CD4-positive, alpha-beta memory T cell (primary cell): Measurements from ENCODE around the gene EYS. TPM values are rescaled to one million over a fixed set of nuclear protein-coding genes. Genes with fewer than 3 reads are reported as not detected.

ENCODE experiments used
- CTCF ChIA-PET: fragments of 350-600 bp; sonication (Branson Sonifier 250); formaldehyde crosslinking; loops from one replicate; lab custom pipeline; 2021; ENCODE audit warnings: inconsistent platforms; ENCODE audit not compliant: partially characterized antibody; lab: Charles Lee
- POLR2A ChIA-PET: fragments of 350-600 bp; sonication (Branson Sonifier 250); formaldehyde crosslinking; loops from one replicate; lab custom pipeline; 2021; ENCODE audit not compliant: partially characterized antibody; lab: Charles Lee
- DNase-seq, 5 donors: peaks; one replicate each; pipeline versions ENCODE4 v3.0.0 to v3.0.0-alpha.2; 2020 to 2022; ENCODE audit warnings: mixed read lengths in 1 of 5
- H3K27ac ChIP-seq: one replicate; pipeline ENCODE4 v1.7.0; 2013; ENCODE audit warnings: low read depth, low read length
- H3K27me3 ChIP-seq: 2 replicates; pipeline ENCODE4 v1.7.0; 2013; ENCODE audit warnings: mild to moderate bottlenecking, low read length, moderate library complexity; ENCODE audit not compliant: insufficient read depth
- H3K36me3 ChIP-seq: 2 replicates; pipeline ENCODE4 v1.7.0; 2013; ENCODE audit warnings: mild to moderate bottlenecking, low read length, moderate library complexity; ENCODE audit not compliant: insufficient read depth
- H3K4me1 ChIP-seq: 2 replicates; pipeline ENCODE4 v1.7.0; 2013; ENCODE audit warnings: mild to moderate bottlenecking, low read length, moderate library complexity; ENCODE audit not compliant: insufficient read depth
- H3K4me3 ChIP-seq, 2 donors: one replicate each; pipeline ENCODE4 v1.7.0; 2013; ENCODE audit warnings: low read length in 2 of 2, mild to moderate bottlenecking in 1 of 2
- H3K9me3 ChIP-seq, 2 donors: one replicate each; pipeline ENCODE4 v1.7.0; 2013; ENCODE audit warnings: low read length in 2 of 2, control low read depth in 1 of 2; ENCODE audit not compliant: control insufficient read depth in 1 of 2
- H3K27ac Mint-ChIP-seq, 7 donors: one replicate each; pipeline ENCODE4 v1.8.0; 2020 to 2021; ENCODE audit warnings: mixed read lengths in 7 of 7, mild to moderate bottlenecking in 6 of 7, inconsistent platforms in 3 of 7, moderate library complexity in 3 of 7
- H3K27me3 Mint-ChIP-seq, 2 donors: one replicate each; pipeline ENCODE4 v1.8.0; 2020 to 2021; ENCODE audit warnings: mixed read lengths in 2 of 2
- H3K36me3 Mint-ChIP-seq, 2 donors: one replicate each; pipeline ENCODE4 v1.8.0; 2020 to 2021; ENCODE audit warnings: mixed read lengths in 2 of 2, inconsistent platforms in 1 of 2, mild to moderate bottlenecking in 1 of 2
- H3K4me1 Mint-ChIP-seq, 4 donors: one replicate each; pipeline ENCODE4 v1.8.0; 2020 to 2021; ENCODE audit warnings: mixed read lengths in 4 of 4, mild to moderate bottlenecking in 1 of 4
- H3K4me3 Mint-ChIP-seq, 8 donors: one replicate each; pipeline ENCODE4 v1.8.0; 2020 to 2021; ENCODE audit warnings: mixed read lengths in 8 of 8, mild to moderate bottlenecking in 7 of 8, moderate library complexity in 6 of 8, inconsistent platforms in 3 of 8
- H3K9me3 Mint-ChIP-seq, 8 donors: one replicate each; pipeline ENCODE4 v1.8.0; 2020 to 2021; ENCODE audit warnings: mixed read lengths in 8 of 8, mild to moderate bottlenecking in 5 of 8, inconsistent platforms in 3 of 8, moderate library complexity in 1 of 8
- intact Hi-C: fragments of 100-400 bp; cut with micrococcal nuclease; formaldehyde crosslinking; loops from one replicate; pipeline ENCODE4 v1.15.1; 2023
- polyA plus RNA-seq, 2 donors: library from polyadenylated mRNA; unstranded; fragments of 300-500 nt; fragmentation: Illumina TruSeq; gene quantifications; one replicate each; pipeline ENCODE4 v1.2.3, GENCODE V29; 2021
- total RNA-seq, 2 experiments: library from RNA; stranded (reverse); gene quantifications; one replicate each; pipeline ENCODE4 v1.2.3, GENCODE V29; 2021

EYS gene
- total and polyA plus RNA-seq, 4 experiments from 2014 or later: 0.17 to 0.20 TPM; not detected in 2

DNA sequence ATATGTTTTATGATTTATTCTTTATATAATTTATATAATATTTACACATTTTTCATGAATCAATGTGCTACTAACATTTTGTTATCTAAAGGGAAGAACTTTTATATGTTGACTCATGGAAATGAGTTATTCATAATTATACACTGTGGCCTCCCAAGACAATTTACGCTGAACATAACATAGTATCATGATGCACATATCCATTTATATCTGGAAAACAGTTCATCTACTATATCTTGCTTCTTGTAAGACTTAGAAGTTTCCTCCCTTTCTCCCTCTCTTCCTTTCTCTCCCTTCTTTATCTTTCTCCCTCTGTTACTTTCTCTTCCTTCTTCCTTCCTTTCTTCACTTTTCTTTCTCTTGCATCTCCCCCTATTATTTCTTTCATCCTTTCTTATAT, 1.1 kb upstream of the EYS start:
- Mint-ChIP-seq H3K4me3 (no peak overlapping the region), H3K9me3 (peaks cover 0 to 9% (median 4%) of the 10 kb centered on the region in 8 donors), H3K27me3 (no peaks in the 10 kb centered on the region), H3K36me3 (no peaks in the 10 kb centered on the region), H3K27ac (no peak overlapping the region), H3K4me1 (no peaks in the 10 kb centered on the region)
- H3K27ac ChIP-seq: no peak overlapping the region
- no peak for DNase-seq
- no peaks in the 10 kb centered on the region for H3K27me3 ChIP-seq
- no peaks in the 10 kb centered on the region for H3K9me3 ChIP-seq
- H3K36me3 ChIP-seq: no peaks in the 10 kb centered on the region
- POLR2A ChIA-PET: no interaction called here
- intact Hi-C loops: no loop called here
- CTCF ChIA-PET: no interaction called here
- H3K4me1 ChIP-seq: no peaks in the 10 kb centered on the region
- no peak overlapping the region for H3K4me3 ChIP-seq

GRCh38 chr6:65706436-65706835, 590 bp downstream of the EYS start:
- Histone ChIP-seq H3K4me3 (no peak overlapping the region), H3K4me1 (no peaks in the 10 kb centered on the region), H3K27ac (no peak overlapping the region), H3K27me3 (no peaks in the 10 kb centered on the region), H3K36me3 (no peaks in the 10 kb centered on the region), H3K9me3 (no peaks in the 10 kb centered on the region)
- no peak for DNase-seq
- Mint-ChIP-seq H3K27me3 (no peaks in the 10 kb centered on the region), H3K4me3 (no peak overlapping the region), H3K4me1 (no peaks in the 10 kb centered on the region), H3K27ac (no peak overlapping the region), H3K36me3 (no peaks in the 10 kb centered on the region), H3K9me3 (peaks cover 0 to 15% (median 3%) of the 10 kb centered on the region in 8 donors)
- POLR2A ChIA-PET: no interaction called here
- intact Hi-C loops: no loop called here
- CTCF ChIA-PET: no interaction called here

DNA sequence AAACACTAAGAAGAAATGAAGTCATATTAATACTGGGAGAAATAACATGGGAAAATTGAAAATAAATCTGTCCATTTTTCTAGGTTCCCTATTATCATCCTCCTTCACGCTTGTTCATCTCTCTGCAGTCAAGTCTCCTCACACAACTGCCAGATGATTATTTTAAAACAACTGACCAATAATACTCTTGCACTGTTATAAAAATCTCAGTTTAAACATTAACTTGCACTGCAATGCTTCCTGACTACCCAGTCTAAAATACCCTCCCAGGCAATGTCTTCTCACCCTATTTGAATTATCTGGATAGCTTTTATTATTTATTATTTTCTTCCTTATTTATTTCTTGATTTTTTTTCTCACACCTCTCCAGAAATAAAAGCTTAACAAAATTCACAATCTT, 5.7 kb downstream of the EYS start:
- DNase-seq: no peak
- no peak overlapping the region for H3K4me3 ChIP-seq
- H3K4me3 Mint-ChIP-seq: no peak overlapping the region
- peaks cover 0 to 9% (median 5%) of the 10 kb centered on the region in 8 donors for H3K9me3 Mint-ChIP-seq
- H3K4me1 ChIP-seq: no peaks in the 10 kb centered on the region
- ChIA-PET CTCF (no interaction called here), POLR2A (no interaction called here)
- H3K36me3 Mint-ChIP-seq: no peaks in the 10 kb centered on the region
- no peaks in the 10 kb centered on the region for H3K4me1 Mint-ChIP-seq
- no peaks in the 10 kb centered on the region for H3K9me3 ChIP-seq
- H3K36me3 ChIP-seq: no peaks in the 10 kb centered on the region
- intact Hi-C loops: no loop called here
- no peak overlapping the region for H3K27ac ChIP-seq
- H3K27me3 Mint-ChIP-seq: no peaks in the 10 kb centered on the region
- H3K27me3 ChIP-seq: no peaks in the 10 kb centered on the region
- no peak overlapping the region for H3K27ac Mint-ChIP-seq

DNA sequence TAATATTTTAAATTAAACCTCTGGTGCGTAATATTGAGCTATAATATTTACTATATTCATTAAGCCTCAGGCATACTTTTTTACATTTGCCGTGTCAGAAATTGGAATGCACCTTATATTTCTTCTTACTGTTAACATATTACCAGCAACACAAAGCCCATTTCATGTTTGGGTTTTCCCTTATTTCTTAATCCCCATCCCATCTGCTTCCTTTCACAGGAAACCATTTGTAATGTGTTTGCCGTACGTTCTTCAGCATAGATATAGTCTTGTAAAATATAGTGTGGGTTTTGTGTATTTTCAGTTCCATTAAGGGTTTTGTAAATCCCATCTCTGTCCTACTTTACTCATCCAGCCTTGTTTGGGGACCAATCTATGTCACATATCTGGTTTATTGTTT, 6.5 kb downstream of the EYS start:
- Mint-ChIP-seq H3K36me3 (no peaks in the 10 kb centered on the region), H3K27ac (no peak overlapping the region), H3K9me3 (peaks cover 0 to 9% (median 5%) of the 10 kb centered on the region in 8 donors), H3K27me3 (no peaks in the 10 kb centered on the region), H3K4me3 (no peak overlapping the region), H3K4me1 (no peaks in the 10 kb centered on the region)
- intact Hi-C loops: no loop called here
- Histone ChIP-seq H3K9me3 (no peaks in the 10 kb centered on the region), H3K27me3 (no peaks in the 10 kb centered on the region), H3K27ac (no peak overlapping the region), H3K4me3 (no peak overlapping the region), H3K36me3 (no peaks in the 10 kb centered on the region), H3K4me1 (no peaks in the 10 kb centered on the region)
- ChIA-PET CTCF (no interaction called here), POLR2A (no interaction called here)
- no peak for DNase-seq

GRCh38 chr6:65692109-65692508, 14.9 kb downstream of the EYS start:
- POLR2A ChIA-PET: no interaction called here
- H3K36me3 Mint-ChIP-seq: no peaks in the 10 kb centered on the region
- Histone ChIP-seq H3K4me1 (no peaks in the 10 kb centered on the region), H3K36me3 (no peaks in the 10 kb centered on the region), H3K27me3 (no peaks in the 10 kb centered on the region), H3K9me3 (no peaks in the 10 kb centered on the region), H3K27ac (no peak overlapping the region), H3K4me3 (no peak overlapping the region)
- no peak overlapping the region for H3K4me3 Mint-ChIP-seq
- H3K9me3 Mint-ChIP-seq: peaks cover 3 to 21% (median 4%) of the 10 kb centered on the region in 8 donors
- intact Hi-C loops: no loop called here
- CTCF ChIA-PET: no interaction called here
- no peaks in the 10 kb centered on the region for H3K27me3 Mint-ChIP-seq
- H3K27ac Mint-ChIP-seq: no peak overlapping the region
- no peaks in the 10 kb centered on the region for H3K4me1 Mint-ChIP-seq
- DNase-seq: no peak

GRCh38 chr6:65680232-65680631, 26.8 kb downstream of the EYS start:
- Histone ChIP-seq H3K36me3 (no peaks in the 10 kb centered on the region), H3K4me3 (no peak overlapping the region), H3K4me1 (no peaks in the 10 kb centered on the region), H3K9me3 (no peaks in the 10 kb centered on the region), H3K27me3 (no peaks in the 10 kb centered on the region), H3K27ac (no peak overlapping the region)
- intact Hi-C loops: no loop called here
- POLR2A ChIA-PET: no interaction called here
- no peak overlapping the region for H3K27ac Mint-ChIP-seq
- H3K27me3 Mint-ChIP-seq: no peaks in the 10 kb centered on the region
- H3K9me3 Mint-ChIP-seq: peaks cover 5 to 28% (median 13%) of the 10 kb centered on the region in 8 donors
- no peak overlapping the region for H3K4me3 Mint-ChIP-seq
- no peak for DNase-seq
- CTCF ChIA-PET: no interaction called here
- H3K4me1 Mint-ChIP-seq: no peaks in the 10 kb centered on the region
- H3K36me3 Mint-ChIP-seq: no peaks in the 10 kb centered on the region

- intact Hi-C loops: no loop called here
- H3K9me3 Mint-ChIP-seq: peaks cover 5 to 41% (median 14%) of the 10 kb centered on the region in 8 donors
- H3K27ac ChIP-seq: no peak overlapping the region
- no peak overlapping the region for H3K4me3 Mint-ChIP-seq
- POLR2A ChIA-PET: no interaction called here
- H3K4me1 ChIP-seq: no peaks in the 10 kb centered on the region
- no peak for DNase-seq
- H3K9me3 ChIP-seq: no peaks in the 10 kb centered on the region
- H3K4me1 Mint-ChIP-seq: no peaks in the 10 kb centered on the region
- no peak overlapping the region for H3K4me3 ChIP-seq
- no peaks in the 10 kb centered on the region for H3K27me3 Mint-ChIP-seq
- no peaks in the 10 kb centered on the region for H3K27me3 ChIP-seq
- no peak overlapping the region for H3K27ac Mint-ChIP-seq
- CTCF ChIA-PET: no interaction called here
- no peaks in the 10 kb centered on the region for H3K36me3 ChIP-seq
- H3K36me3 Mint-ChIP-seq: no peaks in the 10 kb centered on the region
Measured at GRCh38 chr6:65671922-65672321, 35.1 kb downstream of the EYS start.
